IMR-90 (cell line): ENCODE measurements around the gene FYCO1. TPM values are rescaled to one million over a fixed set of nuclear protein-coding genes. Genes with fewer than 3 reads are reported as not detected.

ENCODE experiments used
- ATAC-seq: fragments of 200-7000 bp; cut with Tn5 transposase; 2 replicates; pipeline ENCODE4 v1.9.1; 2020; ENCODE audit warnings: low read depth, mild to moderate bottlenecking, moderate library complexity
- BruUV-seq: library from RNA; stranded (reverse); fragments of 400-500 nt; replicated peaks from 2 replicates; lab custom pipeline; 2021; lab: Mats Ljungman, UMichigan
- CTCF ChIA-PET: fragments of 300-600 bp; formaldehyde crosslinking; extraction: SDS; loops from one replicate; lab custom pipeline; 2021; ENCODE audit warnings: antibody characterized with exemption; lab: Yijun Ruan, JAX
- POLR2A ChIA-PET: fragments of 300-600 bp; sonication (Branson Sonifier 250); formaldehyde crosslinking; loops from one replicate; lab custom pipeline; 2022; ENCODE audit warnings: antibody characterized with exemption; ENCODE audit not compliant: unreplicated experiment; lab: Charles Lee
- DNase-seq: peaks from one replicate; pipeline ENCODE4 v3.0.0; 2013
- H2AFZ ChIP-seq: replicated peaks from 2 replicates; pipeline ENCODE3; 2013; ENCODE audit warnings: low read length, mild to moderate bottlenecking; ENCODE audit not compliant: poor library complexity
- H2AK5ac ChIP-seq: 2 replicates; pipeline ENCODE4 v1.6.1; 2013; ENCODE audit warnings: low read depth, low read length, inconsistent platforms
- H2AK9ac ChIP-seq: replicated peaks from 2 replicates; pipeline ENCODE3; 2013; ENCODE audit warnings: mild to moderate bottlenecking, low read depth, low read length, moderate library complexity; ENCODE audit not compliant: poor library complexity
- H2BK120ac ChIP-seq: 2 replicates; pipeline ENCODE4 v1.6.1; 2013; ENCODE audit warnings: low read depth, low read length, inconsistent platforms
- H2BK15ac ChIP-seq: 3 replicates; pipeline ENCODE4 v1.6.1; 2013; ENCODE audit warnings: low read depth, low read length, inconsistent platforms
- H2BK20ac ChIP-seq: 2 replicates; pipeline ENCODE4 v1.6.1; 2013; ENCODE audit warnings: low read depth, mild to moderate bottlenecking, inconsistent platforms, low read length, moderate library complexity
- H2BK5ac ChIP-seq: 2 replicates; pipeline ENCODE4 v1.6.1; 2013; ENCODE audit warnings: mild to moderate bottlenecking, low read depth, low read length, inconsistent platforms; ENCODE audit not compliant: poor library complexity, severe bottlenecking
- H3K14ac ChIP-seq: replicated peaks from 2 replicates; pipeline ENCODE4 v1.6.1; 2013; ENCODE audit warnings: low read depth, low read length, inconsistent platforms
- H3K18ac ChIP-seq: 2 replicates; pipeline ENCODE4 v1.6.1; 2013; ENCODE audit warnings: low read depth, low read length, control low read depth
- H3K23ac ChIP-seq: 2 replicates; pipeline ENCODE4 v1.6.1; 2013; ENCODE audit warnings: low read depth, low read length, inconsistent platforms
- H3K27ac ChIP-seq: 2 replicates; pipeline ENCODE4 v1.5.1; 2013; ENCODE audit warnings: mild to moderate bottlenecking, control low read depth, low read length; ENCODE audit not compliant: insufficient read depth
- H3K27me3 ChIP-seq: 2 replicates; pipeline ENCODE4 v1.6.1; 2013; ENCODE audit warnings: low read length; ENCODE audit not compliant: control insufficient read depth, insufficient read depth
- H3K36me3 ChIP-seq: 2 replicates; pipeline ENCODE4 v1.6.1; 2013; ENCODE audit warnings: low read length, mixed read lengths; ENCODE audit not compliant: control insufficient read depth, insufficient read depth
- H3K4ac ChIP-seq: 2 replicates; pipeline ENCODE4 v1.6.1; 2013; ENCODE audit warnings: low read depth, low read length, inconsistent platforms
- H3K4me1 ChIP-seq: 2 replicates; pipeline ENCODE4 v1.6.1; 2013; ENCODE audit warnings: low read length, mixed read lengths; ENCODE audit not compliant: control insufficient read depth, insufficient read depth
- H3K4me2 ChIP-seq: 2 replicates; pipeline ENCODE4 v1.6.1; 2013; ENCODE audit warnings: low read depth, mild to moderate bottlenecking, control low read depth, low read length, moderate library complexity
- H3K4me3 ChIP-seq: 2 replicates; pipeline ENCODE4 v1.5.1; 2013; ENCODE audit warnings: low read depth, mild to moderate bottlenecking, control low read depth, low read length, moderate library complexity; ENCODE audit not compliant: insufficient read depth
- H3K56ac ChIP-seq: 2 replicates; pipeline ENCODE4 v1.6.1; 2013; ENCODE audit warnings: low read length, inconsistent platforms; ENCODE audit not compliant: insufficient read depth; ENCODE audit errors: extremely low read depth
- H3K79me1 ChIP-seq, 2 experiments: 2 replicates each; pipeline ENCODE4 v1.6.1; 2013; ENCODE audit warnings: low read length in 2 of 2, inconsistent platforms in 1 of 2, low read depth in 1 of 2
- H3K9ac ChIP-seq: 2 replicates; pipeline ENCODE4 v1.6.1; 2013; ENCODE audit warnings: low read depth, low read length, control low read depth
- H3K9me1 ChIP-seq: 2 replicates; pipeline ENCODE4 v1.6.1; 2013; ENCODE audit warnings: low read length, inconsistent platforms; ENCODE audit not compliant: insufficient read depth
- H3K9me3 ChIP-seq: 2 replicates; pipeline ENCODE4 v1.6.1; 2013; ENCODE audit warnings: low read length; ENCODE audit not compliant: control insufficient read depth, insufficient read depth
- H4K20me1 ChIP-seq: 2 replicates; pipeline ENCODE4 v1.6.1; 2013; ENCODE audit warnings: low read length, inconsistent platforms; ENCODE audit not compliant: insufficient read depth
- H4K5ac ChIP-seq: 2 replicates; pipeline ENCODE4 v1.6.1; 2013; ENCODE audit warnings: mild to moderate bottlenecking, low read depth, low read length, control low read depth
- H4K8ac ChIP-seq, 2 experiments: 2 replicates each; pipeline ENCODE4 v1.6.1; 2013; ENCODE audit warnings: low read depth in 2 of 2, low read length in 2 of 2, control low read depth in 1 of 2, inconsistent platforms in 1 of 2
- H4K91ac ChIP-seq: 2 replicates; pipeline ENCODE4 v1.6.1; 2013; ENCODE audit warnings: low read depth, low read length, inconsistent platforms; ENCODE audit not compliant: insufficient read depth
- BHLHE40 ChIP-seq: fragments of 150-350 bp; IDR thresholded peaks from 2 replicates; pipeline ENCODE4 v1.6.1; 2016; ENCODE audit warnings: mild to moderate bottlenecking, low read depth, low read length
- CEBPB ChIP-seq: IDR thresholded peaks from 2 replicates; pipeline ENCODE4 v1.6.1; 2012; ENCODE audit warnings: low read depth, low read length, improper control_type of control experiment
- CHD1 ChIP-seq: IDR thresholded peaks from 2 replicates; pipeline ENCODE4 v1.6.1; 2012; ENCODE audit warnings: low read depth, low read length, improper control_type of control experiment
- CTCF ChIP-seq: conservative IDR thresholded peaks from 2 replicates; pipeline ENCODE4 v1.5.1; 2012; ENCODE audit warnings: mild to moderate bottlenecking, low read depth, low read length, improper control_type of control experiment
- ELK1 ChIP-seq: fragments of 150-350 bp; IDR thresholded peaks from 2 replicates; pipeline ENCODE4 v1.6.1; 2016; ENCODE audit warnings: low read depth, mild to moderate bottlenecking, low read length, moderate library complexity, borderline replicate concordance
- FOS ChIP-seq: fragments of 150-350 bp; IDR thresholded peaks from 2 replicates; pipeline ENCODE4 v1.6.1; 2016; ENCODE audit warnings: low read depth, low read length
- MAFK ChIP-seq: IDR thresholded peaks from 2 replicates; pipeline ENCODE4 v1.6.1; 2012; ENCODE audit warnings: low read depth, low read length, improper control_type of control experiment
- MAZ ChIP-seq: IDR thresholded peaks from 2 replicates; pipeline ENCODE4 v1.6.1; 2012; ENCODE audit warnings: low read depth, mild to moderate bottlenecking, low read length, improper control_type of control experiment, moderate library complexity, borderline replicate concordance
- MXI1 ChIP-seq: IDR thresholded peaks from 2 replicates; pipeline ENCODE4 v1.6.1; 2012; ENCODE audit warnings: low read depth, mild to moderate bottlenecking, low read length, moderate library complexity, borderline replicate concordance
- NFE2L2 ChIP-seq: fragments of 150-350 bp; IDR thresholded peaks from 2 replicates; pipeline ENCODE4 v1.6.1; 2016; ENCODE audit warnings: low read depth, mild to moderate bottlenecking, low read length
- POLR2A ChIP-seq: IDR thresholded peaks from 2 replicates; pipeline ENCODE4 v1.6.1; 2012; ENCODE audit warnings: mild to moderate bottlenecking, low read depth, low read length
- RAD21 ChIP-seq: IDR thresholded peaks from 2 replicates; pipeline ENCODE4 v1.6.1; 2012; ENCODE audit warnings: low read length, improper control_type of control experiment
- RCOR1 ChIP-seq: IDR thresholded peaks from 2 replicates; pipeline ENCODE4 v1.6.1; 2012; ENCODE audit warnings: mild to moderate bottlenecking, low read length, improper control_type of control experiment; ENCODE audit not compliant: insufficient replicate concordance
- RFX5 ChIP-seq: IDR thresholded peaks from 2 replicates; pipeline ENCODE4 v1.8.0; 2012; ENCODE audit warnings: low read depth, mild to moderate bottlenecking, low read length, moderate library complexity
- SMC3 ChIP-seq: fragments of 150-350 bp; IDR thresholded peaks from 2 replicates; pipeline ENCODE4 v1.6.1; 2016; ENCODE audit warnings: low read depth, mild to moderate bottlenecking, antibody characterized with exemption, low read length, moderate library complexity
- USF2 ChIP-seq: fragments of 150-350 bp; IDR thresholded peaks from 2 replicates; pipeline ENCODE4 v1.6.1; 2017; ENCODE audit warnings: mild to moderate bottlenecking, antibody characterized with exemption, low read length, low read depth
- WGBS, 2 experiments: methylation state at CpG; one replicate each; pipeline versions ENCODE4 v1.1.5 to v1.1.7; 2013; ENCODE audit warnings: missing lambda C conversion rate in 2 of 2; ENCODE audit not compliant: insufficient read length in 1 of 2; ENCODE audit errors: extremely low coverage in 2 of 2; 5-methylcytosine and 5-hydroxymethylcytosine counted together
- dilution Hi-C: fragments of 300-500 bp; cut with HindIII; formaldehyde crosslinking; loops from one replicate; pipeline ENCODE4 v1.14.3; 2018; ENCODE audit warnings: low sequenced_read_pairs; ENCODE audit not compliant: unreplicated experiment
- in situ Hi-C: fragments of 300-500 bp; cut with MboI; formaldehyde crosslinking; loops from 3 replicates; pipeline ENCODE4 v1.14.3; 2019; ENCODE audit warnings: low sequenced_read_pairs, inconsistent platforms, mixed read lengths
- intact Hi-C: fragments of 100-400 bp; cut with micrococcal nuclease; formaldehyde crosslinking; loops from 2 replicates; pipeline ENCODE4 v1.10.0; 2022
- polyA plus RNA-seq, 3 experiments: library from polyadenylated mRNA; depleted of rRNA; stranded (reverse); fragments of >200 nt; gene quantifications; 2 replicates each; pipeline ENCODE4 v1.2.3, GENCODE V29; 2012; ENCODE audit warnings: low replicate concordance in 1 of 3
- total RNA-seq: library from RNA; depleted of rRNA; stranded (reverse); fragments of >200 nt; gene quantifications from 2 replicates; pipeline ENCODE4 v1.2.3, GENCODE V29; 2012

FYCO1 gene
- total and polyA plus RNA-seq, 2 of the 4 experiments (the other 2 are of a cell fraction): 13.7 to 20.1 TPM

GRCh38 chr3:45933591-45933990 lies 62.0 kb downstream of the FYCO1 start:
- DNase-seq (no peak), ATAC-seq (no peak)
- H3K27me3 ChIP-seq: no peaks in the 10 kb centered on the region
- H3K18ac ChIP-seq: no peak overlapping the region
- H4K91ac ChIP-seq: no peak overlapping the region
- no peaks in the 10 kb centered on the region for H3K79me1 ChIP-seq
- no peak overlapping the region for H3K23ac ChIP-seq
- H2BK15ac ChIP-seq: no peak overlapping the region
- no peak overlapping the region for H3K4ac ChIP-seq
- CTCF ChIA-PET: interaction anchor here (1.7 kb wide), 1 partner anchor 143 kb away, joined by 4 read pairs; no protein-coding TSS in a partner anchor
- H2AK9ac ChIP-seq: no peak overlapping the region
- H2AFZ ChIP-seq: no peak overlapping the region
- no CpG with 5 or more reads among the region's 4 CpGs for WGBS, 2 experiments
- no peaks in the 10 kb centered on the region for H3K9me3 ChIP-seq
- H3K4me2 ChIP-seq: no peak overlapping the region
- H3K4me3 ChIP-seq: no peak overlapping the region
- H3K4me1 ChIP-seq: no peaks in the 10 kb centered on the region
- intact Hi-C loops (no loop called here), in situ Hi-C loops (loop anchor here (5.0 kb wide), 1 partner anchor 171 kb away; no protein-coding TSS in a partner anchor), dilution Hi-C loops (no loop called here)
- TF ChIP-seq USF2 (no peak), RAD21 (no peak), BHLHE40 (no peak), FOS (no peak), CEBPB (no peak), MAZ (no peak), RCOR1 (no peak), SMC3 (no peak), CHD1 (no peak), MXI1 (no peak), ELK1 (no peak), MAFK (no peak), NFE2L2 (no peak), POLR2A (no peak), RFX5 (no peak), CTCF (no peak)
- H2BK120ac ChIP-seq: no peak overlapping the region
- no TSS peak for BruUV-seq
- peaks cover 37% of the 10 kb centered on the region for H3K36me3 ChIP-seq
- H2BK5ac ChIP-seq: no peak overlapping the region
- H2AK5ac ChIP-seq: no peak overlapping the region
- H3K9ac ChIP-seq: no peak overlapping the region
- no peaks in the 10 kb centered on the region for H3K9me1 ChIP-seq
- POLR2A ChIA-PET: no interaction called here
- no peak overlapping the region for H4K5ac ChIP-seq
- no peak overlapping the region for H3K14ac ChIP-seq
- no peak overlapping the region for H2BK20ac ChIP-seq
- peaks cover 4% of the 10 kb centered on the region; the same call in 1 of the 2 replicates for H4K20me1 ChIP-seq
- H4K8ac ChIP-seq: no peak overlapping the region
- no peak overlapping the region for H3K56ac ChIP-seq
- H3K27ac ChIP-seq: no peak overlapping the region
